ENCODE results near the gene GALNT2.

GALNT2 gene

DNA sequence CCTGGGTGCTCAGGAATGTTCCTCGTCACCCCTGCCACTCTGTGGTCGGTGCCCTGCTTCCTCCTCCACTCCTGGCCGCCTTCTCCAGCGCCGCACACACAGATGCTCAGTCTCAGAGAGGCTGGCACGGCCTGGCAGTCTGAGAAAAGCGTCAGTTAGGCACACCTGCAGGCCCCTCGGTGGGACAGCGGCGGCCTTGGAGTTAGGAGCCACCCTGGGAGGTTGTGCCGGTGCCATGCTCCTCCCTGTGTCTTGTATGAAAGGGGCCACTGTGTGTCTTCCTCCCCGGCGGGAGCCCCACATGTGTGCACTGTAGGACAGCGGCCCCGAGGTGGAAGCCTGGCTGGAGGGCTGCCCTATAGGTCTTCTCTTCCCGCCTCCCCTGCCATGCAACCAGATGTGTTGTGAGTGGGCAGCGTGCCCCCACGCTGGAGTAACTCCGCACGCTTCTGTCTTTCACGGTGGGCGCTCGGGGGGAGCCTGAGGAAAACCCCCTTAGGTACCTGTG lies 213.9 kb downstream of the GALNT2 start:
- Histone ChIP-seq H3K4me1 (ENCODE audit: control insufficient read depth in 1 of 2, insufficient read depth in 1 of 2, low read depth in 1 of 2, low read length in 1 of 2) (no peaks in the 10 kb centered on the region), H3K27me3 (no peaks in the 10 kb centered on the region), H3K4me3 (ENCODE audit: low read depth in 1 of 2, low read length in 1 of 2) (no peak overlapping the region), H3K9me3 (no peaks in the 10 kb centered on the region), H3K27ac (no peak overlapping the region), H3K36me3 (peaks cover 59% of the 10 kb centered on the region)
- TF ChIP-seq, protein P1, sequence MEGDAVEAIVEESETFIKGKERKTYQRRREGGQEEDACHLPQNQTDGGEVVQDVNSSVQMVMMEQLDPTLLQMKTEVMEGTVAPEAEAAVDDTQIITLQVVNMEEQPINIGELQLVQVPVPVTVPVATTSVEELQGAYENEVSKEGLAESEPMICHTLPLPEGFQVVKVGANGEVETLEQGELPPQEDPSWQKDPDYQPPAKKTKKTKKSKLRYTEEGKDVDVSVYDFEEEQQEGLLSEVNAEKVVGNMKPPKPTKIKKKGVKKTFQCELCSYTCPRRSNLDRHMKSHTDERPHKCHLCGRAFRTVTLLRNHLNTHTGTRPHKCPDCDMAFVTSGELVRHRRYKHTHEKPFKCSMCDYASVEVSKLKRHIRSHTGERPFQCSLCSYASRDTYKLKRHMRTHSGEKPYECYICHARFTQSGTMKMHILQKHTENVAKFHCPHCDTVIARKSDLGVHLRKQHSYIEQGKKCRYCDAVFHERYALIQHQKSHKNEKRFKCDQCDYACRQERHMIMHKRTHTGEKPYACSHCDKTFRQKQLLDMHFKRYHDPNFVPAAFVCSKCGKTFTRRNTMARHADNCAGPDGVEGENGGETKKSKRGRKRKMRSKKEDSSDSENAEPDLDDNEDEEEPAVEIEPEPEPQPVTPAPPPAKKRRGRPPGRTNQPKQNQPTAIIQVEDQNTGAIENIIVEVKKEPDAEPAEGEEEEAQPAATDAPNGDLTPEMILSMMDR (IDR thresholded peaks at IDR 0.05): no peak

- TF ChIP-seq, protein P1 (IDR thresholded peaks at IDR 0.05): no peak
- Histone ChIP-seq H3K36me3 (peaks cover 53% of the 10 kb centered on the region), H3K27ac (no peak overlapping the region), H3K4me3 (ENCODE audit: low read depth in 1 of 2, low read length in 1 of 2) (no peak overlapping the region), H3K9me3 (no peaks in the 10 kb centered on the region), H3K4me1 (ENCODE audit: control insufficient read depth in 1 of 2, insufficient read depth in 1 of 2, low read depth in 1 of 2, low read length in 1 of 2) (no peaks in the 10 kb centered on the region), H3K27me3 (no peaks in the 10 kb centered on the region)
These were observed 214.5 kb downstream of the GALNT2 start for GRCh38 chr1:230281556-230281955.

- Histone ChIP-seq H3K4me1 (ENCODE audit: control insufficient read depth in 1 of 2, insufficient read depth in 1 of 2, low read depth in 1 of 2, low read length in 1 of 2) (no peaks in the 10 kb centered on the region), H3K36me3 (peaks cover 48% of the 10 kb centered on the region), H3K27me3 (no peaks in the 10 kb centered on the region), H3K9me3 (no peaks in the 10 kb centered on the region), H3K4me3 (ENCODE audit: low read depth in 1 of 2, low read length in 1 of 2) (no peak overlapping the region), H3K27ac (no peak overlapping the region)
- TF ChIP-seq, protein P1 (IDR thresholded peaks at IDR 0.05): no peak
These were observed 215.1 kb downstream of the GALNT2 start for GRCh38 chr1:230282157-230282556.

DNA sequence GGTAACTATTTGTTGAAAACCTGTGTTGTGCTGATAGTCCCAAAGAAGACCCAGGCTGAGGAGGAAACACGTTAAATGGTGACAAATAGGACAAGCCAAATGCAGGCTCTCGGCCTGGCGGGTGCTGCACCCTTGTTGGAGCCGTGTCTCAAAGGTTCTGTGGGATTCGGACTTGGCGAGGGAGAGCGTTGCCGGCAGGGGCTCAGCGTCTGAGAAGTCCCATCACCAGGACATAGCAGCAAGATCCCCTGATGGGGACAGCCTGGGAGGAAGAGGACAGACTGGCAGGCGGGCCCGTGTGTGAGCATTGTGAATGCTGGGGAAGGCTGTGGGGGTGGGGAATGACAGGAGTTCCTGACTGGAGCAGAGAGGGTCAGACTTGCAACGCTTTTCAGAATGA lies 216.6 kb downstream of the GALNT2 start:
- no peaks in the 10 kb centered on the region for H3K9me3 ChIP-seq
- H3K4me1 ChIP-seq (ENCODE audit: control insufficient read depth in 1 of 2, insufficient read depth in 1 of 2, low read depth in 1 of 2, low read length in 1 of 2): no peaks in the 10 kb centered on the region
- TF ChIP-seq, protein P1 (IDR thresholded peaks at IDR 0.05): no peak
- H3K27ac ChIP-seq: no peak overlapping the region
- H3K27me3 ChIP-seq: no peaks in the 10 kb centered on the region
- no peak overlapping the region for H3K4me3 ChIP-seq (ENCODE audit: low read depth in 1 of 2, low read length in 1 of 2)
- peaks cover 36% of the 10 kb centered on the region for H3K36me3 ChIP-seq

- Histone ChIP-seq H3K27me3 (peaks cover 1% of the 10 kb centered on the region), H3K27ac (no peak overlapping the region), H3K4me1 (ENCODE audit: control insufficient read depth in 1 of 2, insufficient read depth in 1 of 2, low read depth in 1 of 2, low read length in 1 of 2) (no peaks in the 10 kb centered on the region), H3K4me3 (ENCODE audit: low read depth in 1 of 2, low read length in 1 of 2) (no peak overlapping the region), H3K9me3 (no peaks in the 10 kb centered on the region), H3K36me3 (peaks cover 24% of the 10 kb centered on the region)
- TF ChIP-seq, protein P1 (IDR thresholded peaks at IDR 0.05): no peak
These were observed 217.9 kb downstream of the GALNT2 start for GRCh38 chr1:230284891-230285290.

- no peak overlapping the region for H3K27ac ChIP-seq
- H3K4me3 ChIP-seq (ENCODE audit: low read depth in 1 of 2, low read length in 1 of 2): no peak overlapping the region
- peaks cover 19% of the 10 kb centered on the region for H3K36me3 ChIP-seq
- no peaks in the 10 kb centered on the region for H3K4me1 ChIP-seq (ENCODE audit: control insufficient read depth in 1 of 2, insufficient read depth in 1 of 2, low read depth in 1 of 2, low read length in 1 of 2)
- peaks cover 5% of the 10 kb centered on the region for H3K27me3 ChIP-seq
- TF ChIP-seq, protein P1 (IDR thresholded peaks at IDR 0.05): no peak
- no peaks in the 10 kb centered on the region for H3K9me3 ChIP-seq
These were observed 218.3 kb downstream of the GALNT2 start for GRCh38 chr1:230285351-230285750.
